BJ (cell line): ENCODE measurements around the gene NELL1. TPM values are rescaled to one million over a fixed set of nuclear protein-coding genes. Genes with fewer than 3 reads are reported as not detected.

Experiments used
- CTCF ChIA-PET: fragments of 350-600 bp; formaldehyde crosslinking; extraction: SDS; loops from one replicate; lab custom pipeline; 2021; ENCODE audit warnings: antibody characterized with exemption, inconsistent platforms; lab: Yijun Ruan, JAX
- POLR2A ChIA-PET: fragments of 300-600 bp; sonication (Branson Sonifier 250); formaldehyde crosslinking; extraction: SDS; loops from one replicate; lab custom pipeline; 2021; ENCODE audit warnings: antibody characterized with exemption; lab: Charles Lee
- DNase-seq: peaks from one replicate; pipeline ENCODE4 v3.0.0-alpha.2; 2011; ENCODE audit warnings: low read depth
- H3K27me3 ChIP-seq: 2 replicates; pipeline ENCODE4 v1.6.0; 2011; ENCODE audit warnings: low read length; ENCODE audit not compliant: control insufficient read depth, insufficient read depth
- H3K36me3 ChIP-seq: 2 replicates; pipeline ENCODE4 v1.5.1; 2011; ENCODE audit warnings: low read length; ENCODE audit not compliant: control insufficient read depth, insufficient read depth
- H3K4me3 ChIP-seq: 2 replicates; pipeline ENCODE4 v1.5.1; 2011; ENCODE audit warnings: low read depth, mild to moderate bottlenecking, control low read depth, low read length
- polyA plus RNA-seq: library from polyadenylated mRNA; depleted of rRNA; stranded (reverse); fragments of >200 nt; gene quantifications from 2 replicates; pipeline ENCODE4 v1.2.3, GENCODE V29; 2011
- TF ChIP-seq, protein P1 (sequence below): IDR thresholded peaks from 2 replicates; pipeline ENCODE4 v1.5.1; 2011; ENCODE audit warnings: low read depth, mild to moderate bottlenecking, control low read depth, inconsistent platforms, low read length, moderate library complexity; ENCODE audit not compliant: insufficient read depth

Gene NELL1
- polyA plus RNA-seq, 1 experiment, result not detected

DNA sequence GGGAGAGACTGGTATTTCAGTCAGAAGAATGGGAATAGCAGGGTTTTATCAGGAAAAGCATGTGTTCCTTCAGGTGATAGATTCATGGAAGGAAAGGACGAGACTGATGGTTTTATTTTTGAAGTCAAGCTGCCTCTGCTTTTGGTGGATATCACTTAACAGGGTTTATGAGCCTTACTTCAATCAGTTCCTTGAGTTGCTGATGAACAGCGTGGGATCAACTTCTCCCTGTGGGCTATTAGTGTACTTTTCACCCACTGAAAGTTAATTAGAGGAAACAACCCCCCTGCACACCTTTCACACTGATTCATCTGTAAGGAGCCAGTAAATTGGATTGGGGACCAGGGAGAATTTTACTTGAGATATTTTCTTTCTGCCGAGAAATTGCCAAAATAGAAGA lies 479.0 kb downstream of the NELL1 start:
- POLR2A ChIA-PET, result no interaction called here
- TF ChIP-seq, protein P1, sequence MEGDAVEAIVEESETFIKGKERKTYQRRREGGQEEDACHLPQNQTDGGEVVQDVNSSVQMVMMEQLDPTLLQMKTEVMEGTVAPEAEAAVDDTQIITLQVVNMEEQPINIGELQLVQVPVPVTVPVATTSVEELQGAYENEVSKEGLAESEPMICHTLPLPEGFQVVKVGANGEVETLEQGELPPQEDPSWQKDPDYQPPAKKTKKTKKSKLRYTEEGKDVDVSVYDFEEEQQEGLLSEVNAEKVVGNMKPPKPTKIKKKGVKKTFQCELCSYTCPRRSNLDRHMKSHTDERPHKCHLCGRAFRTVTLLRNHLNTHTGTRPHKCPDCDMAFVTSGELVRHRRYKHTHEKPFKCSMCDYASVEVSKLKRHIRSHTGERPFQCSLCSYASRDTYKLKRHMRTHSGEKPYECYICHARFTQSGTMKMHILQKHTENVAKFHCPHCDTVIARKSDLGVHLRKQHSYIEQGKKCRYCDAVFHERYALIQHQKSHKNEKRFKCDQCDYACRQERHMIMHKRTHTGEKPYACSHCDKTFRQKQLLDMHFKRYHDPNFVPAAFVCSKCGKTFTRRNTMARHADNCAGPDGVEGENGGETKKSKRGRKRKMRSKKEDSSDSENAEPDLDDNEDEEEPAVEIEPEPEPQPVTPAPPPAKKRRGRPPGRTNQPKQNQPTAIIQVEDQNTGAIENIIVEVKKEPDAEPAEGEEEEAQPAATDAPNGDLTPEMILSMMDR, result no peak
- no peak for DNase-seq
- H3K36me3 ChIP-seq, result no peaks in the 10 kb centered on the region
- no peaks in the 10 kb centered on the region for H3K27me3 ChIP-seq
- CTCF ChIA-PET, result no interaction called here
- H3K4me3 ChIP-seq, result no peak overlapping the region

DNA sequence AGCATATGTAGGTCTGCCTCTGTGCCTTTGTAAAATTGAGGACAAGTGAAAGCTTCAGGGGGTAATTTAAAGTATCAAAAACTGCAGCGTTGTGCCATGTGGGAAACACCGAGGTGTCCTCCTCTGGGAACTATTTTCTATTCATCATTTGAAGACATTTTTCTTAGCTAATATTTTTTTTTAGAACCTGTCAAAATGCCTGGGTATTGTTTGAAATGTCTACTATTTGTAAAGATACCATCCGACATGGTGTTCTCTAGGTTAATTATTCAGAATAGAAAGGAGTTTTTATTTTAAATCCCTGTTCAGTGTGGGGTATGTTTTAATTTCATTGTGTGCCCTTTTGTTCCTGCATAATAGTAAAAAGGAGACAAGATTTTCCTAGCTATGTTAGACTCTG lies 490.8 kb downstream of the NELL1 start:
- Histone ChIP-seq H3K36me3 (no peaks in the 10 kb centered on the region), H3K27me3 (no peaks in the 10 kb centered on the region), H3K4me3 (no peak overlapping the region)
- TF ChIP-seq, protein P1, result no peak
- ChIA-PET CTCF (no interaction called here), POLR2A (no interaction called here)
- no peak for DNase-seq

DNA sequence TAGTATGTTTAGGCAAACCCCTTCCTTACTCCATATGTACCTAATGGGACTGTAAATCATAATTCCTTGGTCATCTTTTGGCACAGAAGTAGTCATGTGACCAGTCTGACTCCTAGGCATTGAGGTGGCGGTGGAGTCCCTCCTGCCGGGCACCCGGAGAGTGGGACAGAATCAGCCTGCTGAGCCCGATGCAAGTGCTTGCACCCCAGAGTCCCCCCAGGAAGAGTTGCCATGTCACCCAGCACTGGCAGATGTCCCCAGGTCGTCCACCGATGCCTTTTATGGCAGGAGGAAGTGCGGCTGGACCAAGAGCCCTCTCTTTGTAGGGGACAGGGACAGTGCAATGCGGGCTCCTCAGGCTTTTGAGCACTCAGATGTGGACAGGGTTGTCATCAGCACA lies 500.3 kb downstream of the NELL1 start:
- Histone ChIP-seq H3K4me3 (no peak overlapping the region), H3K36me3 (no peaks in the 10 kb centered on the region), H3K27me3 (no peaks in the 10 kb centered on the region)
- POLR2A ChIA-PET, result no interaction called here
- DNase-seq, result no peak
- CTCF ChIA-PET, result no interaction called here
- TF ChIP-seq, protein P1, result no peak

DNA sequence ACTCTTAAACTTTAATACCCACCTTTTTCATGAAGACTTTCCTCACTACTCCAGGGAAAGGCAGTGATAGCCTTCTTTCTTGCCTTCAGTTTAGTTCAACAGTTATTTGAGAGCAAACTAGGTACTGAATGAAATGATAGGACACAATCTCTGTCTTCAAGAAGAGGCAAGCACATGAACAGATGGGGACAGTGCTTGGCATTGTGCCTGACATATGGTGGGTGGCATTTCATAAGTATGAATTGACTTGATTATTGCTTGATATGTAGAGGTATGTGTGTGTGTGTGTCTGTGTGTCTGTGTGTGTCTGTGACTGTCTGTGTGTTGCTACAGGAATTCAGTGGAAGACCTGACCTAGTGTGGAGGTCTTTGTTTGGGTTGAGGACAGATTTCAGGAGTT lies 504.1 kb downstream of the NELL1 start:
- TF ChIP-seq, protein P1, result no peak
- Histone ChIP-seq H3K27me3 (no peaks in the 10 kb centered on the region), H3K4me3 (no peak overlapping the region), H3K36me3 (no peaks in the 10 kb centered on the region)
- DNase-seq, result no peak
- POLR2A ChIA-PET, result no interaction called here
- CTCF ChIA-PET, result no interaction called here

DNA sequence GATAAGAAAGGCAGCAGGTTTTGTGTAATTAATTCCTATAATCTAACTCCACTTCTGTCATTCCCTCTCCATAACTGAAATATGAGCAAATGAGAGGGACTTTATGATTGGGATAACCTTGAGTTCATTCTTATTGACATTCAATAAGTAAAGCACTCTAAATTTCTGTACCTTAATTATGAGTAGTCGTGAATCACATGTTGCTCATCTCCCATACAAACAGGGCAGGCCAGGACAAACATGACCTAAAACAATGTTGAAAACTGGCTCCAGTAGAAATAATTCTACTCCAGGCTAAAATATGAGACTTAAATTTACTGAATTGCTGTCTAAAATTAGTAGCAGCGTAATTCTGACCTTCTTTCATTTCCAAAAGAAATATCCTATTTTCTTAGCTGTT lies 505.4 kb downstream of the NELL1 start:
- CTCF ChIA-PET, result no interaction called here
- POLR2A ChIA-PET, result no interaction called here
- DNase-seq, result no peak
- Histone ChIP-seq H3K27me3 (no peaks in the 10 kb centered on the region), H3K36me3 (no peaks in the 10 kb centered on the region), H3K4me3 (no peak overlapping the region)
- TF ChIP-seq, protein P1, result no peak
